Measurements from ENCODE around the gene CYGB. TPM values are rescaled to one million over a fixed set of nuclear protein-coding genes. Genes with fewer than 3 reads are reported as not detected.

CYGB gene
- total and polyA plus RNA-seq, 7 donors = 6.4 to 14.6 (median 11.0) TPM

DNA sequence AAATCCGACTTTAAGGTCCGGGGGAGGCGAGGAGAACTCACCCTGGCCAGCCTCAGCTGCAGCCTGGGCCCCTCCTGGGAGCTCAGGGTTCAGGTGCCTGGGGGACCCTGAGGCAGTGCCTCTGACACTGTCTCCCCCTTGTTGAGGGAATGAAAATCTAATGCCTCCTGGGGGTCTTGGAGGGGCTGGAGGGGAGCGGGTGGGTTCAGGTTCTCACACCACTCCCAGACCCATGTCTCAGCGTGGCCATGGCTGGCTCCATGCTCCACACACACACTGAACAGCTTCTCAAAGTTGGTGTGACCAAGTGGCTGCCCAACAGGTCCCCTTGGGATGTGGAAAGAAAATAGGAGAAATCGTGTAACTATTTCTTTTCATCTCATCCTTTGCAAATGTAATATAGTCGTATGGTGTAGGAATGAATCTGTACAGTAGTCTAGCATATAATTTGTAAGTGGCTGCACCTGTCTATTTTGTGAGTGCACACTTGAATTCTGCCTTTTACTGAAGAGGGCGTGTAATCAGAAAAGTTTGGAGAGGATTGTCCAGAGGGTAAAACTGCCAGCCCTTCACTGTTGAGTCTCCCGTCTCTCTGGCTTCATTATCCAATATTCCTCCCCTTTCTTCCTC is 1.5 kb upstream of the CYGB start:
- peak overlapping the region; percentile 65 for H3K4me3 ChIP-seq
- TF ChIP-seq, protein P1, sequence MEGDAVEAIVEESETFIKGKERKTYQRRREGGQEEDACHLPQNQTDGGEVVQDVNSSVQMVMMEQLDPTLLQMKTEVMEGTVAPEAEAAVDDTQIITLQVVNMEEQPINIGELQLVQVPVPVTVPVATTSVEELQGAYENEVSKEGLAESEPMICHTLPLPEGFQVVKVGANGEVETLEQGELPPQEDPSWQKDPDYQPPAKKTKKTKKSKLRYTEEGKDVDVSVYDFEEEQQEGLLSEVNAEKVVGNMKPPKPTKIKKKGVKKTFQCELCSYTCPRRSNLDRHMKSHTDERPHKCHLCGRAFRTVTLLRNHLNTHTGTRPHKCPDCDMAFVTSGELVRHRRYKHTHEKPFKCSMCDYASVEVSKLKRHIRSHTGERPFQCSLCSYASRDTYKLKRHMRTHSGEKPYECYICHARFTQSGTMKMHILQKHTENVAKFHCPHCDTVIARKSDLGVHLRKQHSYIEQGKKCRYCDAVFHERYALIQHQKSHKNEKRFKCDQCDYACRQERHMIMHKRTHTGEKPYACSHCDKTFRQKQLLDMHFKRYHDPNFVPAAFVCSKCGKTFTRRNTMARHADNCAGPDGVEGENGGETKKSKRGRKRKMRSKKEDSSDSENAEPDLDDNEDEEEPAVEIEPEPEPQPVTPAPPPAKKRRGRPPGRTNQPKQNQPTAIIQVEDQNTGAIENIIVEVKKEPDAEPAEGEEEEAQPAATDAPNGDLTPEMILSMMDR (IDR thresholded peaks at IDR 0.05) = no peak
- H3K9me3 ChIP-seq = no peaks in the 10 kb centered on the region
- intact Hi-C loops (cut with DNase I) = no loop called here
- peaks cover 0 to 19% (median 9%) of the 10 kb centered on the region in 3 donors for H3K27me3 ChIP-seq (ENCODE audit: insufficient read depth in 3 of 3, low read length in 2 of 3)
- no peaks in the 10 kb centered on the region for H3K36me3 ChIP-seq (ENCODE audit: insufficient read depth in 1 of 2, low read depth in 1 of 2)
- ATAC-seq = no peak
- peak overlapping the region; percentile 50 for H3K27ac ChIP-seq
- peaks cover 31% of the 10 kb centered on the region for H3K4me1 ChIP-seq
- DNase-seq = no peak
- WGBS, 3 donors = 70 to 80% (median 80%) methylated on average over 9 of the region's 9 CpGs

DNA sequence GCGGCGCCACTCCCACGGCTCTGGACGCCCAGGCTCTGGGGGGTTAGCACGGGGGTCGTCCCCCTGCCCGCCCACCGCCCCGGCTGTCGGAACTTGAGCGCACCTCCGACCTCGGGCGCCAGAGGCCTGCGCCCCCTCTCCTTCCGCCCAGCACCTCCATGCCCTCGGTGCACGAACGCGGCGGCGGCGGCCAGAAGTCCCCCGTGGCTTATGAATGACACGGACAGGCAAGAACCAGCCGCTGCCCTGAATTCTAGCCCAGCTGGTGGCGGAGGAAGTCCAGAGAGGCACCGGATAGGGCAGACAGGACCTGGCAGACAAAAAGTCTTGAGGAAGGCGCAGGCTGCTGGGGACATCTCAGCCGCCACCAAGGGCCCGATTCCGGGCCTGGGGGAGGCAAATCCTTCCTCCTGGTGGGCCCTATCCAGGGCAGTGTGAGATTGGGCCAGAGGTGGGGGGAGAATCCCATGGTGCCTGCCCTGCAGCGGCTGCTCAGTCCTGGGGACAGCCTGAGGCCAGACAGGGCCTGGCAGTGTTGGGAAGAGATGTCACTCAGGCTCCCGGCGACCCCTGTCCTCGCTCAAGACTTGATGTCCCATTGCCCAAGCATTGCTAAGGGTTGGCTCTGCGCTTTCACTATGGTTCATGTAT is 897 bp upstream of the CYGB start:
- H3K4me3 ChIP-seq = peak overlapping the region; percentile 65
- H3K36me3 ChIP-seq (ENCODE audit: insufficient read depth in 1 of 2, low read depth in 1 of 2) = no peaks in the 10 kb centered on the region
- H3K27me3 ChIP-seq (ENCODE audit: insufficient read depth in 3 of 3, low read length in 2 of 3) = peaks cover 0 to 19% (median 9%) of the 10 kb centered on the region in 3 donors
- TF ChIP-seq, protein P1 (IDR thresholded peaks at IDR 0.05) = no peak
- intact Hi-C loops (cut with DNase I) = no loop called here
- H3K4me1 ChIP-seq = peaks cover 24% of the 10 kb centered on the region
- no peaks in the 10 kb centered on the region for H3K9me3 ChIP-seq
- ATAC-seq = no peak
- DNase-seq = peak in 1 of 2 donors; percentile 37
- peak overlapping the region; percentile 50 for H3K27ac ChIP-seq
- 19 to 30% (median 20%) methylated on average over 27 to 37 of the region's 37 CpGs for WGBS, 3 donors

DNA sequence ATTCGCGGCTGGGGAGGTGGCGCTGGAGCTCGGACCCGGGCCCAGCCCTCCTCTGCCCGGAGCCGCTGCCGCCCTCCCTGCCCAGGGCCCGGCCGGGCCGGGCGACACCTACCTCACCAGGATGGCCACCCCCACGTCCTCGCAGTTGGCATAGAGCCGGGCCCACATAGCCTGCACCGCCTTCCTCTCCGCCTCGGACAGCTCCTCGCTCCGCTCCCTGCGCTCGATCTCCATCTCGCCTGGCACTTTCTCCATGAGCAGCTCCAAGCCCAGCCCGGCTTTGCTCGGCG is 276 bp downstream of the CYGB start:
- no peaks in the 10 kb centered on the region for H3K9me3 ChIP-seq
- 5 to 11% (median 7%) methylated on average over 22 to 26 of the region's 26 CpGs for WGBS, 3 donors
- peak overlapping the region; percentile 65 for H3K4me3 ChIP-seq
- H3K27ac ChIP-seq = peak overlapping the region; percentile 63
- peaks cover 0 to 19% (median 9%) of the 10 kb centered on the region in 3 donors for H3K27me3 ChIP-seq (ENCODE audit: insufficient read depth in 3 of 3, low read length in 2 of 3)
- TF ChIP-seq, protein P1 (IDR thresholded peaks at IDR 0.05) = no peak
- no peaks in the 10 kb centered on the region for H3K36me3 ChIP-seq (ENCODE audit: insufficient read depth in 1 of 2, low read depth in 1 of 2)
- intact Hi-C loops (cut with DNase I) = no loop called here
- DNase-seq (peak; percentile 59 to 79), ATAC-seq (no peak)
- peaks cover 24% of the 10 kb centered on the region for H3K4me1 ChIP-seq

DNA sequence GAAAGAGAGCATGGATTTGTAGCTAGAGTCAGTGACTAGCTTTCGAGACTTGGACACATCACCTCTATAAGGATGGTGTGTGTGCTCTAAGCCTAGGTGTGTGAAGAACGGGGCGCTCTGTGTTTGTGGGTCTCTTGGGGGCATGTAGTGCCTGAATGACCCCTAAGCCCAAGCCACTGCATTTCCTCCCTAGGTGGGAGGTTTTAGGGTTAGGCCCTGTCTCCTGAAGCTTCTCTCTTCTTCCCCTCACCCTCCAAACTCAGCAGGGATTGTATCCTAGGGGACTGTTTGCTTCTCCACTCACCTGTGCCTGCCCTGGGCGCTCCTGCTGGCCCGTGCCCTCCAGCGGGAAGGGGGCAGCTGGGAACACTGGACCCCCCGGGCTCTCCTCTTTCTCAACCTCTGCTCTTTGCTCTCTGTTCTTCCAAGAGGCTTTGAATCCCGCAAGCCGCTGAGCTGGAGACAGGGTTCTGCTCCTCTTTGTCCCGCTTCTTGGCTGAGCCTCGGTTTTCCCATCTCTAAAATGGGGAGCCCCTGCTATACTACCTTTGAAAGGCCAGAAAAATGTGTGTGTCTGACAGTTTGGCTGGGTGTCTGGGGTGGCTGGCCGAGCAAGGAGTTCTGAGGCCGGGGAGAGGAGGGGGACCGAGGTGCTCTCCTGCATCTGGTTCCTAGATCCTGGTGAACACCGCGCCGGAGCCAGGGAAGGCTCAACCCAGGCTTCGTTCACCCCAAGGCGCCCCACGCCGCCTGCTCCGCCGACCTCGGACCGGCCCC is 810 bp downstream of the CYGB start:
- WGBS, 3 donors = 50 to 69% (median 66%) methylated on average over 17 to 25 of the region's 25 CpGs
- Histone ChIP-seq H3K4me1 (peaks cover 24% of the 10 kb centered on the region), H3K9me3 (no peaks in the 10 kb centered on the region), H3K36me3 (ENCODE audit: insufficient read depth in 1 of 2, low read depth in 1 of 2) (no peaks in the 10 kb centered on the region), H3K27me3 (ENCODE audit: insufficient read depth in 3 of 3, low read length in 2 of 3) (peaks cover 0 to 19% (median 9%) of the 10 kb centered on the region in 3 donors), H3K27ac (peak overlapping the region; percentile 63), H3K4me3 (peak overlapping the region; percentile 65)
- no peak for DNase-seq
- intact Hi-C loops (cut with DNase I) = no loop called here
- TF ChIP-seq, protein P1 (IDR thresholded peaks at IDR 0.05) = no peak
- no peak for ATAC-seq
